HL-60/S4 (cell line): ENCODE measurements around the gene CMIP.
"Not testable (repeated sequence)": the region's sequence is repeated elsewhere in the genome, so short reads cannot be mapped to it uniquely, and the experiment has no call there.

Experiments
- in situ Hi-C: fragments of 300-500 bp; cut with MboI; formaldehyde crosslinking; loops from 2 replicates; pipeline ENCODE4 v1.14.3; 2022; ENCODE audit warnings: low sequenced_read_pairs

CMIP gene

GRCh38 chr16:81514568-81515258, 70.1 kb downstream of the CMIP start:
- in situ Hi-C loops: no loop called here

GRCh38 chr16:81515281-81515680, 70.7 kb downstream of the CMIP start:
- in situ Hi-C loops: no loop called here

- in situ Hi-C loops: no loop called here
These were observed 71.1 kb downstream of the CMIP start for GRCh38 chr16:81515721-81516120.

- in situ Hi-C loops: no loop called here
These were observed 72.0 kb downstream of the CMIP start for GRCh38 chr16:81516478-81517149.

- in situ Hi-C loops: no loop called here
These were observed 72.5 kb downstream of the CMIP start for GRCh38 chr16:81517150-81517499.

- in situ Hi-C loops: no loop called here
These were observed 73.2 kb downstream of the CMIP start for GRCh38 chr16:81517629-81518438.

- in situ Hi-C loops: no loop called here
These were observed 73.8 kb downstream of the CMIP start for GRCh38 chr16:81518439-81518757.

GRCh38 chr16:81519301-81520150, 74.9 kb downstream of the CMIP start:
- in situ Hi-C loops: no loop called here

- in situ Hi-C loops: no loop called here
These were observed 75.5 kb downstream of the CMIP start for GRCh38 chr16:81520151-81520470.

GRCh38 chr16:81520560-81521135, 76.0 kb downstream of the CMIP start:
- in situ Hi-C loops: no loop called here

GRCh38 chr16:81521141-81521626, 76.6 kb downstream of the CMIP start:
- in situ Hi-C loops: no loop called here

- in situ Hi-C loops: no loop called here
These were observed 77.6 kb downstream of the CMIP start for GRCh38 chr16:81522108-81522701.

GRCh38 chr16:81522851-81523250, 78.2 kb downstream of the CMIP start:
- in situ Hi-C loops: not testable (repeated sequence)

- in situ Hi-C loops: no loop called here
These were observed 78.9 kb downstream of the CMIP start for GRCh38 chr16:81523387-81524115.

- in situ Hi-C loops: no loop called here
These were observed 79.8 kb downstream of the CMIP start for GRCh38 chr16:81524382-81524781.

GRCh38 chr16:81524885-81525284, 80.3 kb downstream of the CMIP start:
- in situ Hi-C loops: not testable (repeated sequence)

GRCh38 chr16:81526199-81526598, 81.6 kb downstream of the CMIP start:
- in situ Hi-C loops: no loop called here

GRCh38 chr16:81526935-81527334, 82.3 kb downstream of the CMIP start:
- in situ Hi-C loops: no loop called here

- in situ Hi-C loops: no loop called here
These were observed 83.0 kb downstream of the CMIP start for GRCh38 chr16:81527477-81528178.
